ENCODE measurements around the gene ANKRD33B. TPM values are rescaled to one million over a fixed set of nuclear protein-coding genes. Genes with fewer than 3 reads are reported as not detected.
"Not testable (repeated sequence)": the region's sequence is repeated elsewhere in the genome, so short reads cannot be mapped to it uniquely, and the experiment has no call there.

The ANKRD33B gene
- total and polyA plus RNA-seq, 11 donors: 0.98 to 33.8 (median 4.9) TPM

- peak overlapping the region in 4 of 12 donors; percentile 2 to 16 (median 10) for H3K4me3 ChIP-seq
- intact Hi-C loops (cut with DNase I): loop anchor here in 3 of 10 donors (5.0 kb wide), 1 partner anchor 40 kb away; no protein-coding TSS in a partner anchor
- no peaks in the 10 kb centered on the region for H3K36me3 ChIP-seq
- ATAC-seq (peak; percentile 90 to 95 (median 94)), DNase-seq (peak in 4 of 5 donors; percentile 73 to 81 (median 78))
- H3K4me1 ChIP-seq: peaks cover 4 to 43% (median 24%) of the 10 kb centered on the region in 12 donors
- TF ChIP-seq, protein P1, sequence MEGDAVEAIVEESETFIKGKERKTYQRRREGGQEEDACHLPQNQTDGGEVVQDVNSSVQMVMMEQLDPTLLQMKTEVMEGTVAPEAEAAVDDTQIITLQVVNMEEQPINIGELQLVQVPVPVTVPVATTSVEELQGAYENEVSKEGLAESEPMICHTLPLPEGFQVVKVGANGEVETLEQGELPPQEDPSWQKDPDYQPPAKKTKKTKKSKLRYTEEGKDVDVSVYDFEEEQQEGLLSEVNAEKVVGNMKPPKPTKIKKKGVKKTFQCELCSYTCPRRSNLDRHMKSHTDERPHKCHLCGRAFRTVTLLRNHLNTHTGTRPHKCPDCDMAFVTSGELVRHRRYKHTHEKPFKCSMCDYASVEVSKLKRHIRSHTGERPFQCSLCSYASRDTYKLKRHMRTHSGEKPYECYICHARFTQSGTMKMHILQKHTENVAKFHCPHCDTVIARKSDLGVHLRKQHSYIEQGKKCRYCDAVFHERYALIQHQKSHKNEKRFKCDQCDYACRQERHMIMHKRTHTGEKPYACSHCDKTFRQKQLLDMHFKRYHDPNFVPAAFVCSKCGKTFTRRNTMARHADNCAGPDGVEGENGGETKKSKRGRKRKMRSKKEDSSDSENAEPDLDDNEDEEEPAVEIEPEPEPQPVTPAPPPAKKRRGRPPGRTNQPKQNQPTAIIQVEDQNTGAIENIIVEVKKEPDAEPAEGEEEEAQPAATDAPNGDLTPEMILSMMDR (IDR thresholded peaks at IDR 0.05): no peak
- TF ChIP-seq POLR2A (IDR thresholded peaks at IDR 0.05): no peak
- WGBS, 4 donors: 8 to 13% (median 12%) methylated on average over 13 of the region's 13 CpGs
- H3K27ac ChIP-seq: peak overlapping the region; percentile 64 to 92 (median 76)
- H3K9me3 ChIP-seq: no peaks in the 10 kb centered on the region
- H3K27me3 ChIP-seq: no peaks in the 10 kb centered on the region
Measured at GRCh38 chr5:10607023-10607665, 43.3 kb downstream of the ANKRD33B start.

DNA sequence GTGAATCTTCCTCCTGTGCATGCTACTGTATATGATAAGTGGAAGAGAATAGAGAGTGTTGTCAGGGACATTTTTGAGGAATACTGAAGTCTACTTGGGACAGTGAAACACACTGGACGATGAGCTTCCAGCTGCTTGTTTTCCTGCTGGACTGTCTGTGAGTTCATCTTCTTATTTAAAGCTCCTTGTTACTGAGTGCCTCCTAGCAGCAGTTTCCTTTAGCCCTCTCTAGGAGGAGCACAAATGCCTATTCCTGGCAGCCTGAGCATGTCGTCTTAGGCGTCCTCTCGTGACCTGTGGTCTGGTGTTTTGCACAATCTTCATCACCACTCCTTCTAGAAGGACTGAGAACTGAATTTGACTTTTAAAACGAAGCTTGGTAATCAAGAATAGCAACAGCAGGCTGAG lies 43.8 kb downstream of the ANKRD33B start:
- 0 to 8% (median 2%) methylated on average over 5 of the region's 5 CpGs for WGBS, 4 donors
- peak in 4 of 5 donors; percentile 54 to 76 (median 66) for DNase-seq
- intact Hi-C loops (cut with DNase I): loop anchor here in 3 of 10 donors (5.0 kb wide), 1 partner anchor 40 kb away; no protein-coding TSS in a partner anchor

DNA sequence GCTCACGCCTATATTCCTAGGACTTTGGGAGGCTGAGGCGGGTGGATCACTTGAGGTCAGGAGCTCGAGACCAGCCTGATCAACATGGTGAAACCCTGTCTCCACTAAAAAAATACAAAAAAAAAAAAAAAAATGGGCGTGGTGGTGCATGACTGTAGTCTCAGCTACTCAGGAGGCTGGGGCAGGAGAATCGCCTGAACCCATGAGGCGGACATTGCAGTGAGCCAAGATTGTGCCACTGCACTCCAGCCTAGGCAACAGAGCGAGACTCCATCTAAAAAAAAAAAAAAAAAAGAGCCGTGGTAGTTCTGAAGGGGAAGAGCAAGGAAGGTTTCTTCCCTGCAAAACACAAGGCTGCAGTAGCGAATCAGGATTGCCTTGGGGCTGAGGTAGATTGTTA lies 44.2 kb downstream of the ANKRD33B start:
- peak overlapping the region in 2 of 12 donors; percentile 2 to 16 for H3K4me3 ChIP-seq
- ATAC-seq: peak in 1 of 4 donors; percentile 2
- intact Hi-C loops (cut with DNase I): loop anchor here in 3 of 10 donors (5.0 kb wide), 1 partner anchor 41 kb away; no protein-coding TSS in a partner anchor
- H3K9me3 ChIP-seq, H3K36me3 ChIP-seq, DNase-seq, H3K27me3 ChIP-seq: not testable (repeated sequence)
- 72 to 77% (median 74%) methylated on average over 9 of the region's 9 CpGs for WGBS, 4 donors
- H3K4me1 ChIP-seq: peaks cover 0 to 35% (median 20%) of the 10 kb centered on the region in 12 donors
- peak overlapping the region; percentile 64 to 92 (median 76) for H3K27ac ChIP-seq

More for the DNA sequence above, 43.8 kb downstream of the ANKRD33B start:
- H3K4me1 ChIP-seq: peaks cover 0 to 38% (median 20%) of the 10 kb centered on the region in 12 donors
- H3K27ac ChIP-seq: peak overlapping the region; percentile 64 to 92 (median 76)
- H3K27me3 ChIP-seq: no peaks in the 10 kb centered on the region
- H3K36me3 ChIP-seq: no peaks in the 10 kb centered on the region
- ATAC-seq: peak; percentile 81 to 89 (median 88)
- H3K4me3 ChIP-seq: peak overlapping the region in 4 of 12 donors; percentile 2 to 16 (median 10)
- TF ChIP-seq POLR2A (IDR thresholded peaks at IDR 0.05): no peak
- TF ChIP-seq, protein P1 (IDR thresholded peaks at IDR 0.05): peak in 8 of 12 donors; percentile 6 to 46 (median 22)
- H3K9me3 ChIP-seq: no peaks in the 10 kb centered on the region

GRCh38 chr5:10610058-10610457 lies 46.2 kb downstream of the ANKRD33B start:
- no peak overlapping the region for H3K4me3 ChIP-seq
- H3K27me3 ChIP-seq: no peaks in the 10 kb centered on the region
- H3K9me3 ChIP-seq: no peaks in the 10 kb centered on the region
- no peak for TF ChIP-seq POLR2A (IDR thresholded peaks at IDR 0.05)
- TF ChIP-seq, protein P1 (IDR thresholded peaks at IDR 0.05): no peak
- intact Hi-C loops (cut with DNase I): no loop called here
- DNase-seq: no peak
- ATAC-seq: no peak
- WGBS, 4 donors: 91 to 95% (median 92%) methylated on average over 6 of the region's 6 CpGs
- no peak overlapping the region for H3K27ac ChIP-seq
- peaks cover 0 to 35% (median 20%) of the 10 kb centered on the region in 12 donors for H3K4me1 ChIP-seq
- H3K36me3 ChIP-seq: no peaks in the 10 kb centered on the region

Measured in heart left ventricle (tissue), 16 donors.